ENCODE results near the gene SDCBP2. TPM values are rescaled to one million over a fixed set of nuclear protein-coding genes. Genes with fewer than 3 reads are reported as not detected.

The SDCBP2 gene
- total RNA-seq, 1 donor from 2014 or later: 10.8 TPM

DNA sequence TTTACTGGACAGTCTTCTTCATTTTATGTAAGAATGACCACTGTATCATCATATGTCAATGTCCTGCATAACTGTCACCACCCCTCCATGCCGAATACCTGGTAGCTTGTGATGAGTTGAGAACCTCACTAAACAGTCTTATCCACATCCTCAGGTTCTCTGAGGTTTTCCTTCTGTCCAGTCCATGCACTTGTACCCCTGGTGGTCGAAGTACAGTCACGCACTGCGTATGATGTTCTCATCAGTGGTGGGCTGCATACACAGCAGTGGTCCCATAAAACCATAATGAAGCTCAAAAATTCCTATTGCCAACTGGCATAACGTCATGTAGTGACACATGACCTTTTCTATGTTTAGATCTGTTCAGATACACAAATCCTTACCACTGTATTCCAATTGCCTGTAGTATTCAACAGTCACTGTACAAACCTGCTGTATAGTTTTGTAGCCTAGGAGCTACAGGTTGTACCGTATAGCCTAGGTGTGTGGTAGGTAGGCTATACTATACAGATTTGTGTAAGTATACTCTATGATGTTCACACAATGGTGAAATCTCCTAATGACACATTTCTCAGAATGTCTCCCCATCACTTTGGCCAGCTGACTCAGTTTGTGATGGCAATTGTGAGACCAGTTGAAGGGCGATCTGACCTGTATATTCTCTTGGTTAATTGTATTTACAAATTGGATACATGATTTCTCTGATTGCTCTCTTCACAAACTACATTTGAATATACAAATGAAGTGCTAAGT is 31.3 kb upstream of the SDCBP2 start:
- DNase-seq: no peak
- H3K36me3 ChIP-seq: peaks cover 23% of the 10 kb centered on the region

DNA sequence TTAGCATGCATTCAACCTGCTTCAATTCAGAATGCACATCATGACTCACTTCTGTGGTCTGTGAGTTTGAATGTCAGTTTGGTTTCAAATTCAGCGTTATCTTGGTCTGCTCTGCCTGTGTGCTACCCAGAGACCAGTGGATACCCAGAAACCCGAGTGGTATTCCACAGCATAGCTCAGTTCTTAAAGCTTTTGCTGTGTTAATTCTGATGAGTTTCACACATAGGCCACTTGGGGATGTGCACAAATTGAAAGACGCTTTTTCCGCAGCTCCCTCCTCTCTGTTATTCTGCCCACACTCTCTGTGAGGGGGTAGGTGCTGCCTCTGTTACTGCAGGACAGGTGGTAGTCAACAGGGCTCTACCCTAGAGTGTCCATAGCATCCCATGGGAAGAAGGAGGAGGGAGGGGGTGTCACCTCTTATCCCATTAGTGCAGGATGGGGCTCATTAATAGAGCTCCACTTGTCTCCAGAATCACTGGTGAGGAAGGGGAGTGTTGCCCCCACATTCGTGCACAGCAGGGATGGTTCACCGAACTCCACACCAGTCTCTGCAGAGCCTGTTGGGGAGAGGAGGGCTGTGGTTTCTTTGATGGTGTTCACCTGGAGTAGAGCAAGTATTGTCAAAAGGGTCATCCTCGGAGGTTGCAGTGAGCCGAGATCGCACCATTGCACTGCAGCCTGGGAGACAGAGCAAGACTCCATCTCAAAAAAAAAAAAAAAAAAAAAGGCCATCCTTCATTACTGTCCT is 29.2 kb upstream of the SDCBP2 start:
- Histone ChIP-seq H3K4me1 (peaks cover under 1% of the 10 kb centered on the region), H3K27me3 (ENCODE audit: low read depth) (no peaks in the 10 kb centered on the region), H3K36me3 (peaks cover 28% of the 10 kb centered on the region), H3K27ac (no peak overlapping the region), H3K4me3 (no peak overlapping the region), H3K9me3 (no peaks in the 10 kb centered on the region)
- intact Hi-C loops (cut with DNase I): no loop called here
- TF ChIP-seq, protein P1, sequence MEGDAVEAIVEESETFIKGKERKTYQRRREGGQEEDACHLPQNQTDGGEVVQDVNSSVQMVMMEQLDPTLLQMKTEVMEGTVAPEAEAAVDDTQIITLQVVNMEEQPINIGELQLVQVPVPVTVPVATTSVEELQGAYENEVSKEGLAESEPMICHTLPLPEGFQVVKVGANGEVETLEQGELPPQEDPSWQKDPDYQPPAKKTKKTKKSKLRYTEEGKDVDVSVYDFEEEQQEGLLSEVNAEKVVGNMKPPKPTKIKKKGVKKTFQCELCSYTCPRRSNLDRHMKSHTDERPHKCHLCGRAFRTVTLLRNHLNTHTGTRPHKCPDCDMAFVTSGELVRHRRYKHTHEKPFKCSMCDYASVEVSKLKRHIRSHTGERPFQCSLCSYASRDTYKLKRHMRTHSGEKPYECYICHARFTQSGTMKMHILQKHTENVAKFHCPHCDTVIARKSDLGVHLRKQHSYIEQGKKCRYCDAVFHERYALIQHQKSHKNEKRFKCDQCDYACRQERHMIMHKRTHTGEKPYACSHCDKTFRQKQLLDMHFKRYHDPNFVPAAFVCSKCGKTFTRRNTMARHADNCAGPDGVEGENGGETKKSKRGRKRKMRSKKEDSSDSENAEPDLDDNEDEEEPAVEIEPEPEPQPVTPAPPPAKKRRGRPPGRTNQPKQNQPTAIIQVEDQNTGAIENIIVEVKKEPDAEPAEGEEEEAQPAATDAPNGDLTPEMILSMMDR (IDR thresholded peaks at IDR 0.05): no peak
- no peak for DNase-seq
- no peak for ATAC-seq

More for the DNA sequence above, 31.3 kb upstream of the SDCBP2 start:
- Histone ChIP-seq H3K4me3 (no peak overlapping the region), H3K27me3 (ENCODE audit: low read depth) (no peaks in the 10 kb centered on the region), H3K27ac (no peak overlapping the region), H3K4me1 (peaks cover 18% of the 10 kb centered on the region), H3K9me3 (no peaks in the 10 kb centered on the region)
- TF ChIP-seq, protein P1 (IDR thresholded peaks at IDR 0.05): no peak
- intact Hi-C loops (cut with DNase I): no loop called here
- no peak for ATAC-seq

DNA sequence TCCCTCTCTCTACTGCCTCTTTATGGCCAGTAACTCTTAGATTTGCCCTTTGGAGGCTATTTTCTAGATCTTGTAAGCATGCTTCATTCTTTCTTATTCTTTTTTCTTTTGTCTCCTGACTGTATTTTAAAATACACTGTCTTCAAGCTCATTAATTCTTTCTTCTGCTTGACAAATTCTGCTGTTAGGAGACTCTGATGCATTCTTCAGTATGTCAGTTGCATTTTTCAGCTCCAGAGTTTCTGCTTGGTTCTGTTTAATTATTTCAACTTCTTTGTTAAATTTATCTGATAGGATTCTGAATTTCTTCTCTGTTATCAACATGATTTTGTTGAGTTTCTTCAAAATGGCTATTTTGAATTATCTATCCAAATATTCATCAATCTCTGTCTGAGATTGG is 25.0 kb upstream of the SDCBP2 start:
- TF ChIP-seq, protein P1 (IDR thresholded peaks at IDR 0.05): no peak

DNA sequence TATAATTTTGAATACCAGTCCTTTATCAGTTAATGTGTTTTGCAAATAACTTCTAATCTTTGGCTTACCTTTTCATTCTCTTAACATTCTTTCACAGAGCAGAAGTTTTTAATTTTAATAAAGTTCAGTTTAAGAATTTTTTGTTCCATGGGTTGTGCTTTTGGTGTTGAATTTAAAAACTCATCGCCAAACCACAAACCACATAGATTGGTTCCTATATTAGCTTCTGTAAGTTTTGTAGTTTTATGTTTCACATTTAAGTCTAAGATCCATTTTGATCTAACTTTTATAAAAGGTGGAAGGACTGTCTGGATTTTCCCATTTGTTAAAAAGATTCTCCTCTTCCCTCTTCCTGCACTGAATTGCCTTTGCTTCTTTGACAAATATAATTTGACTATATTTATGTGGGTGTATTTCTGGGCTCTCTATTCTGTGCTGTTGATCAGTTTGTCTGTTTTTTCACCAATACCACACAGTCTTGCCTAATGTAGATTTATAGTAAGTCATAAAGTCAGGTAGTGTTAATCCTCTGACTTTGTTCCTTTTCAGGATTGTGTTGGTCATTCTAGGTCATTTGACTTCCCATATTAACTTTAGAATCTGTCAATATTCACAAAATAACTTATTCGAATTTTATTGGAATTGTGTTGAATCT is 17.5 kb upstream of the SDCBP2 start:
- DNase-seq (no peak), ATAC-seq (no peak)
- TF ChIP-seq, protein P1 (IDR thresholded peaks at IDR 0.05): no peak
- no peaks in the 10 kb centered on the region for H3K9me3 ChIP-seq
- peaks cover 6% of the 10 kb centered on the region for H3K4me1 ChIP-seq
- intact Hi-C loops (cut with DNase I): no loop called here
- no peaks in the 10 kb centered on the region for H3K27me3 ChIP-seq (ENCODE audit: low read depth)
- H3K27ac ChIP-seq: no peak overlapping the region
- H3K4me3 ChIP-seq: no peak overlapping the region
- H3K36me3 ChIP-seq: no peaks in the 10 kb centered on the region

More for the DNA sequence above, 25.0 kb upstream of the SDCBP2 start:
- no peak for DNase-seq
- H3K27me3 ChIP-seq (ENCODE audit: low read depth): no peaks in the 10 kb centered on the region
- H3K9me3 ChIP-seq: no peaks in the 10 kb centered on the region
- no peaks in the 10 kb centered on the region for H3K4me1 ChIP-seq
- H3K27ac ChIP-seq: no peak overlapping the region
- ATAC-seq: no peak
- peaks cover 8% of the 10 kb centered on the region for H3K36me3 ChIP-seq
- no peak overlapping the region for H3K4me3 ChIP-seq
- intact Hi-C loops (cut with DNase I): no loop called here

DNA sequence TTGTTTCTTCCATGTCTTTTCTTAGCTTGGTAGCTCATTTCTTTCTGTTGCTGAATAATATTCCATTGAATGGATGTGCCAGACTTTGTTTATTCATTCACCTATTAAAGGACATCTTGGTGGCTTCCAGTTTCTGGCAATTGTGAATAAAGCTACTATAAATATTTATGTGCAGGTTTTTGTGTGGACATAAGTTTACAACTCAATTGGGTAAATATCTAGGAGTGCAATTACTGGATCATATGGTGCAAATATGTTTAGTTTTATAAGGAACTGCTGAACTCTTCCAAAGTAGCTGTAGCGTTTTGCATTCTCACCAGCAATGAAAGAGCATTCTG is 16.8 kb upstream of the SDCBP2 start:
- no peaks in the 10 kb centered on the region for H3K36me3 ChIP-seq
- intact Hi-C loops (cut with DNase I): no loop called here
- no peaks in the 10 kb centered on the region for H3K27me3 ChIP-seq (ENCODE audit: low read depth)
- no peak for DNase-seq
- H3K27ac ChIP-seq: no peak overlapping the region
- no peak overlapping the region for H3K4me3 ChIP-seq
- H3K9me3 ChIP-seq: no peaks in the 10 kb centered on the region
- peaks cover 6% of the 10 kb centered on the region for H3K4me1 ChIP-seq
- TF ChIP-seq, protein P1 (IDR thresholded peaks at IDR 0.05): no peak
- ATAC-seq: no peak

Data from lower lobe of right lung (tissue), 2 donors.